ENCODE results near the gene MSRB3.

DNA sequence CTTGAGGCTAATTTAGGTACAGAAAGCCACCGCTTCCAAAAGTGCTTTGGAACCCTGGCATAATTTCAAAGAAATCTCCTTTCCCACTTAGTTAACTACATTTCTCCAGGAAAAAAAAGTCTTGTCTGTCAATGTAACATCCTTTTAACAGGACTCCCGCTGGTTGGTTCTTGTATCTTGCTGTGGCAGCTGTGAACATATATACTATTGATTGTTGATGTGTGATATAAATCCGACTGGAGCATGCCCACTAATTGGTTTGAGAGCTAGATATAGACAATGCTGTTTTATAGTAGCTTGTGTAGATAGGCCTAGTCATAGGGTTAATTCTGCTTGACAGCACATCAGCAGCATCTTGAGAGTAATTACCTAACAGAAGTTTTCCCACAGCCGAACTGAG, 89.6 kb downstream of the MSRB3 start:
- no peak for TF ChIP-seq REST (IDR thresholded peaks at IDR 0.05; ENCODE audit: unreplicated experiment)
- TF ChIP-seq CTCF (conservative IDR thresholded peaks at IDR 0.05; ENCODE audit: low read depth in 2 of 2), result no peak
- no peak for TF ChIP-seq POLR2AphosphoS5 (IDR thresholded peaks at IDR 0.05; ENCODE audit: low read depth)
- no peak for TF ChIP-seq JUNB (IDR thresholded peaks at IDR 0.05; ENCODE audit: unreplicated experiment)
- TF ChIP-seq EZH2 (IDR thresholded peaks at IDR 0.05; ENCODE audit: low read depth, unreplicated experiment), result no peak
- no peak for TF ChIP-seq STAT1 (IDR thresholded peaks at IDR 0.05; ENCODE audit: unreplicated experiment)
- no peak for TF ChIP-seq CREB1 (CRISPR knock-in tag; IDR thresholded peaks at IDR 0.05; ENCODE audit: low read depth)
- no peak for TF ChIP-seq EZH2phosphoT487 (IDR thresholded peaks at IDR 0.05; ENCODE audit: unreplicated experiment)
- TF ChIP-seq ZNF331 (CRISPR knock-in tag; IDR thresholded peaks at IDR 0.05; ENCODE audit: low read depth), result no peak
- no peak for TF ChIP-seq NANOG (IDR thresholded peaks at IDR 0.05; ENCODE audit: borderline replicate concordance)
- TF ChIP-seq ETS1 (IDR thresholded peaks at IDR 0.05), result no peak
- TF ChIP-seq ZNF114 (CRISPR knock-in tag; IDR thresholded peaks at IDR 0.05), result no peak
